ENCODE results near the gene ASB13. TPM values are rescaled to one million over a fixed set of nuclear protein-coding genes. Genes with fewer than 3 reads are reported as not detected.

The ASB13 gene
- total and polyA plus RNA-seq, 2 of the 13 experiments (the other 11 are each of a cell fraction or from before 2014, with no cell fraction given) = 9.3 to 15.4 TPM

GRCh38 chr10:5627486-5628044 is 38.8 kb downstream of the ASB13 start (continued):
- TF ChIP-seq ZNF124 (CRISPR knock-in tag; IDR thresholded peaks at IDR 0.05) = no peak

- H3K4me3 ChIP-seq (replicated peaks in 1 of 3; ENCODE audit: insufficient read depth in 1 of 3, low read depth in 2 of 3, low read length in 3 of 3) = no peak overlapping the region
- ATAC-seq = no peak
- H3K36me3 ChIP-seq (replicated peaks in 1 of 2; ENCODE audit: control insufficient read depth in 1 of 2, insufficient read depth in 2 of 2, low read length in 2 of 2) = no peaks in the 10 kb centered on the region
- FAIRE-seq = no peak
- DNase-seq (ENCODE audit: low spot score) = no peak
- H3K79me2 ChIP-seq (ENCODE audit: insufficient read depth, low read length) = no peaks in the 10 kb centered on the region
- H3K4me2 ChIP-seq (ENCODE audit: low read depth, low read length) = no peak overlapping the region
- BruUV-seq (replicated peaks) = no TSS peak
- H3K9ac ChIP-seq (ENCODE audit: insufficient read depth, low read depth, low read length) = no peak overlapping the region
- in situ Hi-C loops (cut with HindIII; ENCODE audit: extremely low pct_ligation_motif_present, low pct_unique_long_range_greater_than_20kb) = no loop called here
- WGBS (ENCODE audit: low lambda C conversion rate) = 44% methylated on average over 12 of the region's 13 CpGs
- no peaks in the 10 kb centered on the region; the same call in 1 of the 2 replicates for H4K20me1 ChIP-seq (ENCODE audit: insufficient read depth, low read length)
- no peaks in the 10 kb centered on the region for H3K9me3 ChIP-seq (ENCODE audit: low read length)
- no peak overlapping the region for H2AFZ ChIP-seq (ENCODE audit: low read length)
- POLR2A ChIA-PET = interaction anchor here (0.9 to 1.0 kb wide), 2 partner anchors 180 kb away, joined by 3 read pairs; no protein-coding TSS in a partner anchor
- no peak overlapping the region for H3K27ac ChIP-seq (ENCODE audit: extremely low read length, insufficient read depth, low read length)
- TF ChIP-seq HMGA1 (CRISPR knock-in tag; conservative IDR thresholded peaks at IDR 0.05) (no peak), TARDBP (CRISPR knock-in tag; IDR thresholded peaks at IDR 0.05) (no peak), ZNF260 (CRISPR knock-in tag; IDR thresholded peaks at IDR 0.05; ENCODE audit: borderline replicate concordance, low read depth) (no peak), ZNF790 (CRISPR knock-in tag; IDR thresholded peaks at IDR 0.05; ENCODE audit: borderline replicate concordance) (no peak), ZNF317 (CRISPR knock-in tag; IDR thresholded peaks at IDR 0.05) (no peak), THAP9 (CRISPR knock-in tag; IDR thresholded peaks at IDR 0.05; ENCODE audit: borderline replicate concordance) (no peak), TCF12 (IDR thresholded peaks at IDR 0.05) (no peak), TCF12 (CRISPR knock-in tag; IDR thresholded peaks at IDR 0.05) (no peak), ZNF687 (CRISPR knock-in tag; IDR thresholded peaks at IDR 0.05) (peak; percentile 27; the same call in 1 of the 2 replicates)
- intact Hi-C loops (cut with micrococcal nuclease; ENCODE audit: unreplicated experiment) = no loop called here
- peaks cover 50% of the 10 kb centered on the region for H3K4me1 ChIP-seq (ENCODE audit: insufficient read depth, low read length)
- CTCF ChIA-PET (ENCODE audit: low intra/inter-chr PET ratio, low total read pairs) = no interaction called here
- no peaks in the 10 kb centered on the region; a peak in 1 of 5 replicates for H3K27me3 ChIP-seq (ENCODE audit: control insufficient read depth in 1 of 2, insufficient read depth in 2 of 2, low read length in 2 of 2)
Observed at GRCh38 chr10:5625992-5626777, 40.2 kb downstream of the ASB13 start.
